Right atrium auricular region (tissue), 2 donors: ENCODE measurements around the gene TSPO. TPM values are rescaled to one million over a fixed set of nuclear protein-coding genes. Genes with fewer than 3 reads are reported as not detected.

Experiments
- DNase-seq: peaks from one replicate; pipeline ENCODE4 v3.0.0-alpha.2; 2019; ENCODE audit warnings: low spot score
- H3K27ac ChIP-seq, 2 donors: fragments of 200-600 bp; sonication (generic); 1 replicate in 1 of 2; 2 replicates in 1 of 2; pipeline ENCODE4 v1.5.1; 2016 to 2019
- H3K27me3 ChIP-seq, 2 donors: fragments of 200-600 bp; sonication (generic); one replicate each; pipeline versions ENCODE4 v1.5.1 to v1.6.0; 2017 to 2019
- H3K36me3 ChIP-seq: fragments of 200-600 bp; sonication (generic); one replicate; pipeline ENCODE4 v1.5.1; 2016
- H3K4me1 ChIP-seq, 2 donors: fragments of 200-600 bp; sonication (generic); one replicate each; pipeline versions ENCODE4 v1.5.1 to v1.6.0; 2017 to 2019
- H3K4me3 ChIP-seq, 2 donors: fragments of 200-600 bp; sonication (generic); 1 replicate in 1 of 2; 2 replicates in 1 of 2; pipeline ENCODE4 v1.5.1; 2017 to 2019; ENCODE audit warnings: mild to moderate bottlenecking in 1 of 2, moderate library complexity in 1 of 2
- H3K9me3 ChIP-seq, 2 donors: fragments of 200-600 bp; sonication (generic); one replicate each; pipeline ENCODE4 v1.5.1; 2019
- total RNA-seq, 2 donors: library from RNA; depleted of rRNA; stranded (reverse); fragments of >200 nt; gene quantifications; one replicate each; pipeline ENCODE4 v1.1.0, GENCODE V29; 2016
- TF ChIP-seq, protein P1 (sequence below), 2 donors: fragments of 200-600 bp; sonication (generic); IDR thresholded peaks; one replicate each; pipeline ENCODE4 v1.5.1; 2019; ENCODE audit warnings: antibody characterized with exemption in 2 of 2

The TSPO gene
- total RNA-seq, 2 donors from 2014 or later: 182 to 241 TPM

DNA sequence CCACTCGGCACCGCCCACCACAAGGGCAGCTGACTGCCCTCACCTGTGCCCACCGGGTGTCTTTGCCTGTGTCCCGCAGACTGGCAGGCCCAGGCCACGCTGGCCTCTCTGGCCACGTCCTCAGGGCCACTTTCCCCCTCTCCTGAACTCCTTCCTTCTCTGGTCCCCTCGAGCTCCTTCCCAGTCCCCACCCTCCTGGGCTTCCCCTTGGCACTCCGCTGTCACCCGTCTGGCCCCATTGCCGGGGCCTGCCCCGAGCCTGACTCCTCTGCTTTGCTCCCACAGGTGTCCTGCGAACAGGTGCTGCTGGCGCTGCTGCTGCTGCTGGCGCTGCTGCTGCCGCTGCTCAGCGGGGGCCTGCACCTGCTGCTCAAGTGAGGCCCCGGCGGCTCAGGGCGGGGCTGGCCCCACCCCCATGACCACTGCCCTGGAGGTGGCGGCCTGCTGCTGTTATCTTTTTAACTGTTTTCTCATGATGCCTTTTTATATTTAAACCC is 22.4 kb upstream of the TSPO start:
- Histone ChIP-seq H3K27ac (no peak overlapping the region), H3K4me1 (peaks cover 0 to 33% of the 10 kb centered on the region in 2 donors), H3K36me3 (peaks cover 12% of the 10 kb centered on the region), H3K27me3 (no peaks in the 10 kb centered on the region), H3K9me3 (no peaks in the 10 kb centered on the region), H3K4me3 (no peak overlapping the region)
- TF ChIP-seq, protein P1, sequence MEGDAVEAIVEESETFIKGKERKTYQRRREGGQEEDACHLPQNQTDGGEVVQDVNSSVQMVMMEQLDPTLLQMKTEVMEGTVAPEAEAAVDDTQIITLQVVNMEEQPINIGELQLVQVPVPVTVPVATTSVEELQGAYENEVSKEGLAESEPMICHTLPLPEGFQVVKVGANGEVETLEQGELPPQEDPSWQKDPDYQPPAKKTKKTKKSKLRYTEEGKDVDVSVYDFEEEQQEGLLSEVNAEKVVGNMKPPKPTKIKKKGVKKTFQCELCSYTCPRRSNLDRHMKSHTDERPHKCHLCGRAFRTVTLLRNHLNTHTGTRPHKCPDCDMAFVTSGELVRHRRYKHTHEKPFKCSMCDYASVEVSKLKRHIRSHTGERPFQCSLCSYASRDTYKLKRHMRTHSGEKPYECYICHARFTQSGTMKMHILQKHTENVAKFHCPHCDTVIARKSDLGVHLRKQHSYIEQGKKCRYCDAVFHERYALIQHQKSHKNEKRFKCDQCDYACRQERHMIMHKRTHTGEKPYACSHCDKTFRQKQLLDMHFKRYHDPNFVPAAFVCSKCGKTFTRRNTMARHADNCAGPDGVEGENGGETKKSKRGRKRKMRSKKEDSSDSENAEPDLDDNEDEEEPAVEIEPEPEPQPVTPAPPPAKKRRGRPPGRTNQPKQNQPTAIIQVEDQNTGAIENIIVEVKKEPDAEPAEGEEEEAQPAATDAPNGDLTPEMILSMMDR (IDR thresholded peaks at IDR 0.05): no peak
- DNase-seq: no peak

DNA sequence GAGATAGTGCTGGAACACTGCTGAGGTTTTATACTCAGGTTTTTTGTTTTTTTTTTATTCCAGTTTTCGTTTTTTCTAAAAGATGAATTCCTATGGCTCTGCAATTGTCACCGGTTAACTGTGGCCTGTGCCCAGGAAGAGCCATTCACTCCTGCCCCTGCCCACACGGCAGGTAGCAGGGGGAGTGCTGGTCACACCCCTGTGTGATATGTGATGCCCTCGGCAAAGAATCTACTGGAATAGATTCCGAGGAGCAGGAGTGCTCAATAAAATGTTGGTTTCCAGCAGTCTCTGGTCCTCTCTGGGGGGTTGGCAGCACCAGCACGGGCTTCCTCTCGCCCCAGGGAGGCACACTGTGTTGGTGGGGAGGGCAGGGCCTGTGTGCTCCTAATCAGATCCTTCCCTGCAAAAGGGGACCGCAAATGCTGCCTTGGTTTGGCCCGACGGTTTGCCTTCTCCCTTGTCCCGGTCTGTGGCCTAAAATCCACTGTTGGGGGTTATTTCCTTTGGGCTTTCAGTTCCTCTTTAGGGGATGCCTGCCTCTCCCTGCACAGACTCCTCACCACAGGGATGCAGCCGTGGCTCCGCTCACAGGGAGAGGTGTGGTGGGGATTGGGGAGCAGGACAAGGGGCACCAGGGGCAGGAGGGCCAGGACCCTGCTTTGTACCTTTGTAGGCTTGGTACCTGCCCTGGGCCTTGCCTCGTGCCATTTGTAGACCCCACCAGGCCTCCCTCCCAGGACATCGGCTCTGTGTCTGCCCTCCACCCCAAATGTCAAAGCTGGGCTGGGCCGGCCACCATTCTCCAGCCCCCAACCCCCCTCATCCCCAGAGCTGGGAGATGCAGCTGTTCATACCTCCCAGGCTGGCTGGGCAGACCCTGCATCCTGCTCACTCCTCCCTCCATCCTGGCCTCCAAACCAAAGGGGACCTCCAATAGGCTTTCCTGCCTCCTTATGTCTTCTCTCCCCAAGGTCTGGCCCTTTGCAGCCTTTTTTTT is 21.6 kb upstream of the TSPO start:
- Histone ChIP-seq H3K27me3 (no peaks in the 10 kb centered on the region), H3K4me1 (peaks cover 0 to 33% of the 10 kb centered on the region in 2 donors)

DNA sequence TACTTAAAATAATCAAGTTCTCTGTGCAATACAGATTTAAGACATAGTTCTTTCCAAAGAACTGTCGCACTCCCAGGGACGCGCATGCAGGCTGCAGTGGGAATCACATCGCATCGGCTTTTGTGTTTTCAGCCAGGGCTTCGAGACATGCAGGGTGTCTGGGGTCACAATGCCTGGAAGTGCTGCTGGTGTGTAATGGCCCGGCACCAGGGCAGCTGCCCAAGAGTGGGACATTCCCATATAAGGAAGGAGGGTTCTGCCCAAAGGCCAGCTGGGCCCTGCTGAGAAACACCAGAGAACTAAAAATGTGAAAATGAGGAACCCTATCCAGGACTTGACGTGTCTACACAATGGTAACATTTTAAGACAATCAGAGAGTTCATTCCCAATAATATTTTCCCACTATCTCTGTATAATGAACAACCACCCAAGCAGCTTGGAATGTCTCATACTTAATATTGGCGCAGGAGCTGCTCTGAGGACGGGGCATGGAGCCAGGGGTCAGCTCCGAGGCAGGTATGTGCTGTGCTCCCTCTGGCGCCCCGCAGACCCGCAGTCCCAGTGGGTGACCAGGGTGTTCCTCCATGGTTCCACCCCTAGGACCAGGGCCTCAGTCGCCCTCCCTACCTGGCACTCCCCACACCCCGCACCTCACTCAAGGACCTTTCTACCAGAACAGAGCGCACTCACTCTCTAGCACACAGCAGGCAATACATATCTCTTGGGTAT is 19.4 kb upstream of the TSPO start:
- TF ChIP-seq, protein P1 (IDR thresholded peaks at IDR 0.05): no peak
- H3K4me3 ChIP-seq: no peak overlapping the region
- peaks cover 0 to 33% of the 10 kb centered on the region in 2 donors for H3K4me1 ChIP-seq
- H3K27ac ChIP-seq: peak overlapping the region; percentile 32 to 45
- no peaks in the 10 kb centered on the region for H3K27me3 ChIP-seq
- peaks cover 30% of the 10 kb centered on the region for H3K36me3 ChIP-seq
- no peaks in the 10 kb centered on the region for H3K9me3 ChIP-seq
- no peak for DNase-seq

More for the DNA sequence above, 21.6 kb upstream of the TSPO start:
- Histone ChIP-seq H3K36me3 (peaks cover 20% of the 10 kb centered on the region), H3K4me3 (no peak overlapping the region), H3K27ac (no peak overlapping the region), H3K9me3 (no peaks in the 10 kb centered on the region)
- TF ChIP-seq, protein P1 (IDR thresholded peaks at IDR 0.05): no peak
- DNase-seq: no peak

DNA sequence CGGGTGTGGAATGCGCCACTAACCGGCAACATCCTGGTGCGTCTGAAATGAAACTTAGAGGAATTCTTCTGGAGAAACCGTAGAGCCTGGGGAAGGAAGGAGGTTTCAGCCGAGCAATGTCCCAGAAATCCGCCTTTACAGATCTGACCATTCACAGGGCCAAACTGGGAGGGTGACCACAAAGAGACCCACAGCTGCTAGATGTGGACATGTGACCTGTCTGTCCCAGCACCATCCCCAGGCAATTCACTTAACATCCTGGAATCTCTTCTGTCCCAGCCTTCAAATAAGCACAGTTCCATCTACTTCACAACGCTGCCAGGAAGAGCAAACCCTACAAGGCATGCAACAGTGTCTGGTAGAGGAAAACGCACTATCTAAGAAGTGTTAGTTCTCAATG is 18.0 kb upstream of the TSPO start:
- H3K27me3 ChIP-seq: no peaks in the 10 kb centered on the region
- no peak overlapping the region for H3K27ac ChIP-seq
- H3K4me1 ChIP-seq: peaks cover 0 to 33% of the 10 kb centered on the region in 2 donors
- no peak overlapping the region for H3K4me3 ChIP-seq
- DNase-seq: no peak
- no peaks in the 10 kb centered on the region for H3K9me3 ChIP-seq
- TF ChIP-seq, protein P1 (IDR thresholded peaks at IDR 0.05): no peak
- H3K36me3 ChIP-seq: peaks cover 38% of the 10 kb centered on the region

DNA sequence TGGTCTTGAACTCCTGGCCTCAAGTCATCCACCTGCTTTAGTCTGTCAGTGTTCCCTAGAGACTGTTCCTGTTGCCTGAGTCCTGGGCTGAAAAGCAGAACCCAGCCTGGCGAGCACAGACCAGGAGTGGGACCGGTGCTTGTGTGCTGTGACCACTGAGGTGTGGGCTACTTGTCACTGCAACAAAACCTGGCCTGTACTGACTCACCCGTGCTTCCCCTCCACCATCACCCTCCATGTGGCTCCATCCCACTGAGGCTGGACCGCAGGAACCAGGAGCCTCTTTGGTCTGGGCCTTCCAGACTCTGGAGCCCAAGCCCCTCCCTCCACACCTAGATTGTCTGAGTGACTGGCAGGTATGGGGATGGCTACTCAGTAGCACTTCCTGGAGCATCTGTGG is 16.8 kb upstream of the TSPO start:
- peaks cover 0 to 23% of the 10 kb centered on the region in 2 donors for H3K4me1 ChIP-seq
- no peak overlapping the region for H3K27ac ChIP-seq
- H3K27me3 ChIP-seq: no peaks in the 10 kb centered on the region
- H3K4me3 ChIP-seq: no peak overlapping the region
- no peaks in the 10 kb centered on the region for H3K9me3 ChIP-seq
- peaks cover 48% of the 10 kb centered on the region for H3K36me3 ChIP-seq
- TF ChIP-seq, protein P1 (IDR thresholded peaks at IDR 0.05): no peak
- no peak for DNase-seq
